Lung (tissue), 12 donors: Measurements from ENCODE around the gene TLE3. TPM values are rescaled to one million over a fixed set of nuclear protein-coding genes. Genes with fewer than 3 reads are reported as not detected.

Experiments
- ATAC-seq: fragments of 200-7000 bp; cut with Tn5 transposase; one replicate; pipeline ENCODE4 v1.9.1; 2020; ENCODE audit warnings: moderate number of reproducible peaks; ENCODE audit not compliant: insufficient read depth, low FRiP score
- DNase-seq, 3 donors: peaks; one replicate each; pipeline ENCODE4 v3.0.0-alpha.2; 2013 to 2017
- H3K27ac ChIP-seq, 2 donors: one replicate each; pipeline ENCODE4 v1.5.1; 2013; ENCODE audit warnings: mild to moderate bottlenecking in 2 of 2, moderate library complexity in 2 of 2, control low read depth in 1 of 2, inconsistent platforms in 1 of 2, low read depth in 1 of 2, low read length in 1 of 2
- H3K27me3 ChIP-seq, 3 donors: one replicate each; pipeline ENCODE4 v1.5.1; 2013; ENCODE audit warnings: low read length in 2 of 3; ENCODE audit not compliant: control insufficient read depth in 3 of 3, insufficient read depth in 3 of 3
- H3K36me3 ChIP-seq, 4 donors: one replicate each; pipeline ENCODE4 v1.5.1; 2013; ENCODE audit warnings: low read length in 4 of 4, mild to moderate bottlenecking in 1 of 4, moderate library complexity in 1 of 4; ENCODE audit not compliant: control insufficient read depth in 4 of 4, insufficient read depth in 4 of 4
- H3K4me1 ChIP-seq, 5 donors: one replicate each; pipeline ENCODE4 v1.5.1; 2013; ENCODE audit warnings: low read length in 5 of 5, mild to moderate bottlenecking in 2 of 5, moderate library complexity in 1 of 5; ENCODE audit not compliant: control insufficient read depth in 5 of 5, insufficient read depth in 5 of 5
- H3K4me3 ChIP-seq: one replicate; pipeline ENCODE4 v1.5.1; 2013; ENCODE audit warnings: mild to moderate bottlenecking, control low read depth, moderate library complexity
- H3K9ac ChIP-seq, 2 donors: one replicate each; pipeline ENCODE4 v1.5.1; 2013; ENCODE audit warnings: low read length in 2 of 2, control low read depth in 1 of 2; ENCODE audit not compliant: insufficient read depth in 1 of 2
- H3K9me3 ChIP-seq, 4 donors: one replicate each; pipeline ENCODE4 v1.5.1; 2013; ENCODE audit warnings: low read length in 3 of 4, mild to moderate bottlenecking in 1 of 4, moderate library complexity in 1 of 4; ENCODE audit not compliant: control insufficient read depth in 4 of 4, insufficient read depth in 3 of 4
- CTCF ChIP-seq: IDR thresholded peaks from 2 replicates; pipeline ENCODE4 v1.5.1; 2012; ENCODE audit warnings: mild to moderate bottlenecking; ENCODE audit errors: control extremely low read depth, extremely low read depth
- whole genome bisulfite sequencing, 2 donors: extraction: QIAGEN DNeasy Blood & Tissue Kit; methylation state at CpG; one replicate each; pipeline ENCODE4 v1.1.7; 2013; 5-methylcytosine and 5-hydroxymethylcytosine counted together
- polyA plus RNA-seq, 2 donors: library from polyadenylated mRNA; stranded (reverse); fragments of 200-250 nt; gene quantifications; one replicate each; pipeline ENCODE4 v1.2.1, GENCODE V29; 2013
- total RNA-seq, 2 donors: library from RNA; depleted of rRNA in 1 of 2; stranded (reverse); fragments of >200 nt in 1 of 2; gene quantifications; one replicate each; pipeline ENCODE4 v1.2.1, GENCODE V29; 2014 to 2021
- donor health status: control.
- donor health status: control.
- donor health status: Bipolar disorder and iron deficiency.
- donor health status: healthy.
- donor health status: DM: yes; HTN: yes; CAD: no.

TLE3 gene
- total and polyA plus RNA-seq, 4 donors: 22.7 to 77.3 (median 73.3) TPM

DNA sequence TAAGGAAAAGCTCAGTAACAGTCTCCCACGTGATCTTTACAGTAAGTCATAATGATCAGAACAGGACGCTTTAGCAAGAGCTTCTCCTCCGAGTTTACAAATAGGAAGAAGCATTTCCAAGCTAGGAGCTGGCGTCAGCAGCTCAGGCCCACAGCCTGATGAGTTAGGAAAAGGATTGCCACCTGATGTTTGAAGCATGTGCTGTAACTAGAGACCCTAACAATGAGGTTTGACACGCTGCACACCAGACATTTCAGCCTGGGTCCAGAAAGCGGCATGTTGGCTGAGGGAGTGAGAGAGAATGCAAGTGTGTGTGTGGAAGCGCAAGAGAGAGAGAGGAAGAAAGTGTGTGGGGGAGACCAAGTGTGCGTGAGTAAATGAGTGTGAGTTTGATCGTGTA lies 47.3 kb downstream of the TLE3 start:
- H3K9ac ChIP-seq: no peak overlapping the region
- 92 to 93% methylated on average over 9 of the region's 9 CpGs for WGBS, 2 donors
- DNase-seq (no peak), ATAC-seq (no peak)
- no peak overlapping the region for H3K4me3 ChIP-seq
- H3K27ac ChIP-seq: no peak overlapping the region
- H3K4me1 ChIP-seq: peaks cover 0 to 28% (median 11%) of the 10 kb centered on the region in 5 donors
- H3K27me3 ChIP-seq: no peaks in the 10 kb centered on the region
- H3K9me3 ChIP-seq: peaks cover 0 to 6% (median 0%) of the 10 kb centered on the region in 4 donors
- no peak for TF ChIP-seq CTCF
- peaks cover 8 to 65% (median 47%) of the 10 kb centered on the region in 4 donors for H3K36me3 ChIP-seq

DNA sequence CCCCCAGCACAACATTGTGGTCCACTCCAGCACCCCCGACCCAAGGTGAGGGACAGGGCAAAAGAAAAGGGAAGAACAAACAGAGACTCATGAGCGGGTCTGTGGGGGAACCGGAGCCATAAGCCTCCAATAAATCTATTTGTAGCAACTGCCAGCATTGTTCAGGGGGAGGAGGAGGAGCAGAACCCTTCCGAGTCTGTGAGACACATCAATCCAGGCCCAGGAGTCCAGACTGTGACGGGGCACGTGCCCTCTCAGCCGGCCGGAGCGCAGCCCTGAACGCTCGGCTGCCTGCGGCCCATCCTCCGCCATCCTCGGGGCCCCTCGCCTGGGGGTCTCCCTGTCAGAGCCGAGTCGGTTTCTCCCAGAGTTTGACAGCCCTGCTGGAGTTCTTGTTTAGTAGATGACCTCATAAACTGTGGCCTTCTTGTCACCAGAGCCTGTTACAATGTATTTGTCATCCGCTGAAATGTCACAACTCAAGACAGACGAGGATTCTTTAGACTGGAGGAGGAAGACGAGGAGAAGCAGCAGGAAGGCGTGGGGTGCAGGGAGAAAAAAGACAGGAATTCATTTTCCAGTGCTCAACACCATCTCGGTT lies 47.9 kb downstream of the TLE3 start:
- no peak for ATAC-seq

GRCh38 chr15:70048578-70049514 lies 48.9 kb downstream of the TLE3 start:
- DNase-seq (peak in 2 of 3 donors; percentile 65 to 69), ATAC-seq (no peak)
- H3K9me3 ChIP-seq: peaks cover 0 to 2% (median 0%) of the 10 kb centered on the region in 4 donors
- no peak overlapping the region for H3K9ac ChIP-seq
- H3K27ac ChIP-seq: no peak overlapping the region
- H3K36me3 ChIP-seq: peaks cover 8 to 49% (median 35%) of the 10 kb centered on the region in 4 donors
- 91 to 96% methylated on average over 11 of the region's 11 CpGs for WGBS, 2 donors
- peaks cover 0 to 28% (median 11%) of the 10 kb centered on the region in 5 donors for H3K4me1 ChIP-seq
- H3K27me3 ChIP-seq: no peaks in the 10 kb centered on the region
- no peak overlapping the region for H3K4me3 ChIP-seq
- no peak for TF ChIP-seq CTCF

More for the DNA sequence above, 47.9 kb downstream of the TLE3 start:
- H3K27ac ChIP-seq: no peak overlapping the region
- peaks cover 0 to 2% (median 0%) of the 10 kb centered on the region in 4 donors for H3K9me3 ChIP-seq
- H3K36me3 ChIP-seq: peaks cover 8 to 58% (median 42%) of the 10 kb centered on the region in 4 donors
- H3K4me3 ChIP-seq: no peak overlapping the region
- peaks cover 0 to 28% (median 11%) of the 10 kb centered on the region in 5 donors for H3K4me1 ChIP-seq
- no peak overlapping the region for H3K9ac ChIP-seq
- TF ChIP-seq CTCF: no peak
- no peaks in the 10 kb centered on the region for H3K27me3 ChIP-seq
- no peak for DNase-seq
- 87 to 88% methylated on average over 22 of the region's 22 CpGs for WGBS, 2 donors
